ENCODE results near the gene CACNA1B. TPM values are rescaled to one million over a fixed set of nuclear protein-coding genes. Genes with fewer than 3 reads are reported as not detected.

The CACNA1B gene
- total RNA-seq, 1 experiment from 2014 or later: 0.34 TPM

- Histone ChIP-seq H3K9me3 (ENCODE audit: low read depth, low read length, poor library complexity, severe bottlenecking) (no peaks in the 10 kb centered on the region), H3K27me3 (replicated peaks; ENCODE audit: insufficient read depth, low read depth, low read length, poor library complexity) (peaks cover 21% of the 10 kb centered on the region), H3K27ac (ENCODE audit: low read depth, low read length, poor library complexity, severe bottlenecking) (no peak overlapping the region), H3K4me3 (ENCODE audit: low read depth, low read length, poor library complexity, severe bottlenecking) (no peak overlapping the region), H3K4me1 (ENCODE audit: insufficient read depth, low read length, poor library complexity, severe bottlenecking) (peaks cover 12% of the 10 kb centered on the region), H3K36me3 (ENCODE audit: insufficient read depth, low read length, poor library complexity, severe bottlenecking) (no peaks in the 10 kb centered on the region)
- ChIA-PET POLR2A (ENCODE audit: low non-redundant PET) (no interaction called here), CTCF (no interaction called here)
- TF ChIP-seq EZH2 (IDR thresholded peaks at IDR 0.05; ENCODE audit: borderline replicate concordance, low read depth, low read length, poor library complexity, severe bottlenecking) (no peak), CTCF (conservative IDR thresholded peaks at IDR 0.05; ENCODE audit: low read depth, low read length) (no peak)
- no peak for DNase-seq (ENCODE audit: low spot score)
- no TSS peak for BruUV-seq (replicated peaks)
- intact Hi-C loops (cut with micrococcal nuclease; ENCODE audit: unreplicated experiment): no loop called here
Measured at GRCh38 chr9:137985637-137986071, 108.1 kb downstream of the CACNA1B start.

GRCh38 chr9:137986268-137987099 lies 108.9 kb downstream of the CACNA1B start:
- Histone ChIP-seq H3K4me1 (ENCODE audit: insufficient read depth, low read length, poor library complexity, severe bottlenecking) (peaks cover 12% of the 10 kb centered on the region), H3K9me3 (ENCODE audit: low read depth, low read length, poor library complexity, severe bottlenecking) (no peaks in the 10 kb centered on the region), H3K27ac (ENCODE audit: low read depth, low read length, poor library complexity, severe bottlenecking) (no peak overlapping the region), H3K4me3 (ENCODE audit: low read depth, low read length, poor library complexity, severe bottlenecking) (no peak overlapping the region), H3K27me3 (replicated peaks; ENCODE audit: insufficient read depth, low read depth, low read length, poor library complexity) (peaks cover 29% of the 10 kb centered on the region), H3K36me3 (ENCODE audit: insufficient read depth, low read length, poor library complexity, severe bottlenecking) (no peaks in the 10 kb centered on the region)
- DNase-seq (ENCODE audit: low spot score): no peak
- TF ChIP-seq EZH2 (IDR thresholded peaks at IDR 0.05; ENCODE audit: borderline replicate concordance, low read depth, low read length, poor library complexity, severe bottlenecking) (no peak), CTCF (conservative IDR thresholded peaks at IDR 0.05; ENCODE audit: low read depth, low read length) (no peak)
- BruUV-seq (replicated peaks): no TSS peak
- ChIA-PET CTCF (no interaction called here), POLR2A (ENCODE audit: low non-redundant PET) (no interaction called here)
- intact Hi-C loops (cut with micrococcal nuclease; ENCODE audit: unreplicated experiment): no loop called here

GRCh38 chr9:137987244-137988030 lies 109.9 kb downstream of the CACNA1B start:
- peaks cover 12% of the 10 kb centered on the region for H3K4me1 ChIP-seq (ENCODE audit: insufficient read depth, low read length, poor library complexity, severe bottlenecking)
- CTCF ChIA-PET: no interaction called here
- POLR2A ChIA-PET (ENCODE audit: low non-redundant PET): no interaction called here
- no TSS peak for BruUV-seq (replicated peaks)
- DNase-seq (ENCODE audit: low spot score): no peak
- H3K27ac ChIP-seq (ENCODE audit: low read depth, low read length, poor library complexity, severe bottlenecking): no peak overlapping the region
- no peaks in the 10 kb centered on the region for H3K9me3 ChIP-seq (ENCODE audit: low read depth, low read length, poor library complexity, severe bottlenecking)
- peaks cover 39% of the 10 kb centered on the region for H3K27me3 ChIP-seq (replicated peaks; ENCODE audit: insufficient read depth, low read depth, low read length, poor library complexity)
- TF ChIP-seq EZH2 (IDR thresholded peaks at IDR 0.05; ENCODE audit: borderline replicate concordance, low read depth, low read length, poor library complexity, severe bottlenecking) (no peak), CTCF (conservative IDR thresholded peaks at IDR 0.05; ENCODE audit: low read depth, low read length) (no peak)
- no peak overlapping the region for H3K4me3 ChIP-seq (ENCODE audit: low read depth, low read length, poor library complexity, severe bottlenecking)
- intact Hi-C loops (cut with micrococcal nuclease; ENCODE audit: unreplicated experiment): no loop called here
- H3K36me3 ChIP-seq (ENCODE audit: insufficient read depth, low read length, poor library complexity, severe bottlenecking): no peaks in the 10 kb centered on the region
